Stimulated activated CD8-positive, alpha-beta memory T cell treated with anti-CD3 and anti-CD28 coated beads, Interleukin-7, amount 100 ng/mL, for 4 hours (primary cell): ENCODE data around the gene PIK3R2.
"Not testable (repeated sequence)": the region's sequence is repeated elsewhere in the genome, so short reads cannot be mapped to it uniquely, and the experiment has no call there.

ENCODE experiments used
- DNase-seq, 2 donors: peaks; one replicate each; pipeline ENCODE4 v3.0.0-alpha.2; 2020; ENCODE audit warnings: low read depth in 2 of 2

The PIK3R2 gene

DNA sequence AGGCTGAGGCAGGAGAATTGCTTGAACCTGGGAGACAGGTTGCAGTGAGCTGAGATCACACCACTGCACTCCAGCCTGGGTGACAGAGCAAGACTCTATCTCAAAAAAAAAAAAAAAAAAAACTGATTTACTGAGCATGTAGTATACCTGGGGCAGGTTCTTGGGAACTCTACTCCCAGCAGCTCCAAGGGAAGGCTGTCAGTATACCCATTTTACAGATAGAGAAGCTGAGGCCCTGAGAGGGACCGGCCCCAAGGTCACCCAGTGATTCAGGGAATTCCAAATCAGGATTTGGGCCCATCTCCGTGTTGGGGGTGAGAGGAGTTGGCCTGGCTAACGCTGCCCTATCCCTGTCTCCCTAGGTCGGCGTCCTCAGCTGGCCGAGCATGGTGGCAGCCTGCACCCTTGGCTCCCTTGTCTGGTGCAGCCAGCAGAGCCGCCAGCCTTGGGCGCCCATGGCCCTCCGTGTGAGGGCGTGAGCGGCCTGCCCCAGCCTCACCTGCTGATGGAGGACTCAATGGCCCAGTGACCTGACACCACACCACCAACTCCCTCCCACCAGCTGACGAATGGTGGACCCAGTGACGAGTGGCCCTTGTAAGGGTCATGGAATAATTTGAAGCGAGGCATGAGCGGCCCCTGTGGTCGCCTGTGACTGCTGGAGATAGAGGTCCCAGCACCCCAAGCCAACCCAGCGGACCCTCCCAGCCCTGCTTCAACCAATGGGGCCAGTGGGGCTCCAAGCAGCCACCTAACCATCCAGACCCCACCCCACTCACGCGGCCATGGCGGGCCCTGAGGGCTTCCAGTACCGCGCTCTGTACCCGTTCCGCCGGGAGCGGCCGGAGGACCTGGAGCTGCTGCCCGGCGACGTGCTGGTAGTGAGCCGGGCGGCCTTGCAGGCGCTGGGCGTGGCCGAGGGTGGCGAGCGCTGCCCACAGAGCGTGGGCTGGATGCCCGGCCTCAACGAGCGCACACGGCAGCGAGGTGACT, 2.4 kb downstream of the PIK3R2 start:
- no peak for DNase-seq

DNA sequence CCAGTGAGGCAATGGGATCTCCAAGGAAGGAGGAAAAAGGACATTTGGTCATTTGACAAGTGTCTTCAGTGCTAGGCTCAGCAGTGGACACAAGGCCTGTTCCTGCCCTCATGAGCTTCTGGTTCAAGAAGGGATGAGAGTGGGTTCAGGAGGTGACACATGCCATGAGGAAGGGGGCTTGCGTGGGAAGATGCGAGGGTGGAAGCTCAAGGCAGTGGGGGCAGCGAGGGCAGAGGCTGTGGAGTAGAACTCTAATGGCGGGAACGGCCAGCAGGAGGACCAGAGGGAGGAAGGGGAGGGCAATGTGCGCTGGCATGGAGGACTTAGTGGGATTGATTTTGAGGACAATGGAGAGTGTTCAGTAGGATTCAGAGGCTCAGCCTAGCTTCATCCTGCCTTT, 3.3 kb downstream of the PIK3R2 start:
- no peak for DNase-seq

DNA sequence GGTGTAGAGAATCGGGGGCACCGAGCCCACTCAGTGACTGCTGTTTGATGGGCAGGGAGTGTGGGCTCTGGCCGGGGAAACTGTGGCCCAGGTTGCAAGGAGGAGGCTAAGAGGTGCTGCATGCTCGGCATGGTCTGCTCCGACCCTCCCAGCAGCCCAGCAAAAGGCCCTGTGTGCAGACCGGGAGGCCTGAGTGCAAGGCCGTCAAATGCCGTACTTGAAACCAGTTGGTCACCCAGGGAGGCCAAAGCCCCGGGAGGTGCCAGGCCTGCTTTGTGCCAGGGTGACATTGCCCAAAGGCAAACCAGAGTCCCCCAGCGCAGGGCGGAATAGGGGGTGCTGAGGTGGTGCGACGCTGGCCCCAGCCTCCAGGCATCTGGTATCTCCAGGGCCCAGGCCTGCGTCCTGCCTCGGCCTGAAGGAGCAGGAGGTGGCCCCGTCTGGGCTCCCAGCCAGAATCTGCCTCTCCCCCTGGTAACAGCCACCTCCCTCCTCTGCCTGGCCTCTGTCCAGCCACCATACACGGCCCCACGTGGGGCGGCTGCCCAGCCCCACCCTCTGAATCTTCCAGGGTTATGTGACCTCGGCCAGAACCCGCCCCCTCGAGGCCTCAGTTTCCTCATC, 4.0 kb downstream of the PIK3R2 start:
- no peak for DNase-seq

DNA sequence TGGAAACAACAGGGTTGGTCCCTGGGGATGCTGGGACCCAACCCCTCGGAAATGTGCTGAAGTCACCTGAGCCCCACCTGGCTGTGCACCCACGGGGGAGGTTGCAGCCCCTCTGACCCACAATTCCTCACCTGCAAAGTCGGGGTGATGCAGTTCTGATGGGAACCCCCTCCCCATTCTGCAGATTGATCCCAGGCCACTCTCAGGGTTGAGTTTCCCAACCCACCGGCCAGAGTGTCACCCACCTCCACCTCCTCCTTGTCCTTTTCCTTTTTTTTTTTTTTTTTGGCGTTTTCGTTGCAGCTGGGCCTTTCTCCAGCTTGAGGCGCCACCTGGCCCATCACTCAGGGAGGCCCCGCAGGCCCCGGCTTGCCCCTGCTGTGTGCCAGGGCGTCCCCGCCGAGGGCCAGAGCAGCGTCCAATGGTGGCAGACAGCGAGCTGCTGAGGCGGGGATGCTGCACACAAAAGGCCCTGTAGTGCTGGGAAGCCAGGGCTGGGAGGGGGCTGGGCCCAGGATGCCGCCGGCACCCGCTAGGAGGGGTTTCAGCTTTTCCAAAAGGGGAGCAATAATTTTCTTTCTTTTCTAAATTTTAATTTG, 4.6 kb downstream of the PIK3R2 start:
- no peak for DNase-seq

DNA sequence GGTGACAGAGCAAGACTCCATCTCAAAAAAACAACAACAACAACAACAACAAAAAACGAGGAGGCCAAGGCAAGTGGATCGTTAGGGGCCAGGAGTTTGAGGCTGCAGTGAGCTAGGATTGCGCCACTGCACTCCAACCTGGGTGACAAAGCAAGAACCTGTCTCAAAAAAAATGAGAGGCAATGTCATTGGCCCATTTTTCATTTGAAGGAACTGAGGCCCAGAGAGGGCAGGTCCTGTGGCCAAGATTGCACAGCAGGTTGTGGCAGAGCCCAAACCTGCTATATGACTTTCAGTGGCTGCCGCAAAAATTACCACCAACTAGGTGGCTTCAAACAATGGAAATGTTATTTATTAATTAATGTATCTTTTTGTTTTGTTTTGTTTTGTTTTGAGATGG, 5.5 kb downstream of the PIK3R2 start:
- DNase-seq: no peak

DNA sequence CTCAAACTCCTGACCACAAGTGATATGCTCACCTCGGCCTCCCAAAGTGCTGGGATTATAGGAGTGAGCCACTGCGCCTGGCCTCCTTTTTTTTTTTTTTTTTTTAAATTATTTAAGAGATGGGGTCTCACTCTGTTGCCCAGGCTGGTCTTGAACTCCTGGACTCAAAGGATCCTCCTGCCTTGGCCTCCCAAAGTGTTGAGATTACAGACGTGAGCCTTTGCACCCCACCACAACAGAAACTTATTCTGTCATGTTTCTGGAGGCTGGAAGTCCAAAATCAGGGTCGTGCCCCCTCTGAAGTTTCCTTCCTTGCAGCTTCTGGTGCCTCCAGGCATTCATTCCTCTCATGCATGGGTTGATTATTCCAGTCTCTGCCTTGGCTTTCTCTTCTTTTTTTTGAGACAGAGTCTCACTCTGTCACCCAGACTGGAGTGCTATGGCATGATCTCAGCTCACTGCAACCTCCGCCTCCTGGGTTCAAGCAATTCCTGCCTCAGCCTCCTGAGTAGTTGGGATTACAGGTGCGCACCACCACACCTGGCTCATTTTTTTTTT, 6.2 kb downstream of the PIK3R2 start:
- DNase-seq: not testable (repeated sequence)

DNA sequence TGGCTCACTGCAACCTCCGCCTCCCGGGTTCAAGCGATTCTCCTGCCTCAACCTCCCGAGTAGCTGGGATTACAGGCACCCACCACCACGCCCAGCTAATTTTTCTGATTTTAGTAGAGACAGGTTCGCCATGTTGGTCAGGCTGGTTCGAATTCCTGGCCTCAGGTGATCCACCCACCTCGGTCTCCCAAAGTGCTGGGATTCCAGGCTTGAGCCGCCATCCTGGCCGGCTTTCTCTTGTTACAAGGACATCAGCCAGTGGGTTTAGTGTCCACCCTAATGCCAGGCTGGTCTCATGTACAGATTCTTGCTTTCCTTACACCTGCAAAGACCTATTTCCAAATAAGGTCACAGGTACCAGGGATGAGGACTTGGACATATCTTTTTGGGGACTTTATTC, 6.8 kb downstream of the PIK3R2 start:
- no peak for DNase-seq

DNA sequence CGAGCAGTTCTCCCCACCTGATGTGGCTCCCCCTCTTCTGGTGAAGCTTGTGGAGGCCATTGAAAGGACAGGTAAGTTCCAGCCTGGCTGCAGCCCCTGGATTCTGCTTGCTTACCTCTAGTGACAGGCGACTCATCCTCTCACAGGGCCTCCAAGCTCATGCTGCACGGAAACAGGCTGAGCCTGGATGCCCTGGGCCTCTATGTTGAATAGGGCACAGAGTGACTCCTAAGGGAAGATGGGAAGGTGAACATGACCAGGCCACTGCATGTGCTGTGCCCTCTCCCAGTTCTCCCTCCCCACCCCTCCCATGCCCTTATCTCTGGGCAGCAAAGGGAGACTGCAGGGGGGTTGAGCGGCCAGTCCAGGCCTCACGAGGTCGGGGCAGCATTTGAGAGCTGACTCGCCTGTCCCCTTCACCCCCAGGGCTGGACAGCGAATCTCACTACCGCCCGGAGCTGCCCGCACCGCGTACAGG, 7.6 kb downstream of the PIK3R2 start:
- DNase-seq: no peak

DNA sequence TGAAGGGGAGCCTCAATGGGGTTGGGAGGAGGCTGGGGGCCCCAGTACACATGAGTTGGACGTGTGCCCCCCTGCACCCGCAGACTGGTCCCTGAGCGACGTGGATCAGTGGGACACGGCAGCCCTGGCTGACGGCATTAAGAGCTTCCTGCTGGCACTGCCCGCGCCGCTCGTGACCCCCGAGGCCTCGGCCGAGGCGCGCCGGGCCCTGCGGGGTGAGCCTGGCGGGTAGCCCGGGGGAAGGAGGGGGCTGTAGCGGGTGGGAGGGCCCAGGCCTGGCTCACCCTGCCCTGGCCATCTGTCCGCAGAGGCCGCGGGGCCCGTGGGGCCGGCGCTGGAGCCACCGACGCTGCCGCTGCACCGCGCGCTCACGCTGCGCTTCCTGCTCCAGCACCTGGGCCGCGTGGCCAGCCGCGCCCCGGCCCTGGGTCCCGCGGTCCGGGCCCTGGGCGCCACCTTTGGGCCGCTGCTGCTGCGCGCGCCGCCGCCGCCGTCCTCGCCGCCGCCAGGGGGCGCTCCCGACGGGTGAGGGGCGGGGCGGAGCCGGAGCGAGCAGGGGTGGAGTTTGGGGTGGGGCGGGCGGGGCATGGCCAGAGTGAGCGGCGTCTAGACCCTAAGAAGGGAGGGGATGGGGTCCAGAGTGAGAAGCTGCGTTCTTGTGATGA, 8.1 kb downstream of the PIK3R2 start:
- peak; percentile 40 to 70 for DNase-seq

DNA sequence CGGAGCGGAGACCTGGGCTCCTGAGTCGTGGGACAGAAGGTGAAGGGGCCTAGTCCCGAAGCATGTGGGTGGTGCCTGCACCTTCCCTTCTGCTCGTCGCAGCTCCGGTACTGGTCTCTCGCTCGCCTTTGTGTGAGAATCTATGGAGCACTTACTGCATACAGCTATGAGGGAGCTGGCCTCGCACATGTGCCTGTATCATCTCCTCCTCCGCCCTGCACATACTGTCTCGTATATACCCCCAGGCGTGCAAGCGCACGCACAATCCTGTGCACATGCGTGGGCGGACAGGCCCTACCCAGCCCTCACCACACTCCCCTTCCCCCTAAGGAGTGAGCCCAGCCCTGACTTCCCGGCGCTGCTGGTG, 8.7 kb downstream of the PIK3R2 start:
- no peak for DNase-seq

DNA sequence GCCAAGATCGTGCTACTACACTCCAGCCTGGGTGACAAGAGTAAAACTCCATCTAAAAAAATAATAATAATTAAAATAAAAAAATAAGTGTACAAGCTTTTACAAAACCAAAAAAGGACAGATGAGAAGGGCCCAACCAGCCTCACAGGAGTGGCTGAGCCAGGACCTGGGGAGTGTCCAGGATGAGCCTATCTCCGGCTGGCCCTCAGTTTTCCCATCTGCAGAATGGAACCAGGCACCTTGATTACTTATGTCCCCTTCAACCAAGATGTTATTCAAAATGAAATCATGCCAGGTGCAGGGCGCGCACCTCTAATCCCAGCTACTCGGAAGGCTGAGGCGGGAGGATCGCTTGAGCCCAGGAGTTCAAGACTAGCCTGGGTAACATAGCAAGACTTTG, 11.1 kb downstream of the PIK3R2 start:
- no peak for DNase-seq

DNA sequence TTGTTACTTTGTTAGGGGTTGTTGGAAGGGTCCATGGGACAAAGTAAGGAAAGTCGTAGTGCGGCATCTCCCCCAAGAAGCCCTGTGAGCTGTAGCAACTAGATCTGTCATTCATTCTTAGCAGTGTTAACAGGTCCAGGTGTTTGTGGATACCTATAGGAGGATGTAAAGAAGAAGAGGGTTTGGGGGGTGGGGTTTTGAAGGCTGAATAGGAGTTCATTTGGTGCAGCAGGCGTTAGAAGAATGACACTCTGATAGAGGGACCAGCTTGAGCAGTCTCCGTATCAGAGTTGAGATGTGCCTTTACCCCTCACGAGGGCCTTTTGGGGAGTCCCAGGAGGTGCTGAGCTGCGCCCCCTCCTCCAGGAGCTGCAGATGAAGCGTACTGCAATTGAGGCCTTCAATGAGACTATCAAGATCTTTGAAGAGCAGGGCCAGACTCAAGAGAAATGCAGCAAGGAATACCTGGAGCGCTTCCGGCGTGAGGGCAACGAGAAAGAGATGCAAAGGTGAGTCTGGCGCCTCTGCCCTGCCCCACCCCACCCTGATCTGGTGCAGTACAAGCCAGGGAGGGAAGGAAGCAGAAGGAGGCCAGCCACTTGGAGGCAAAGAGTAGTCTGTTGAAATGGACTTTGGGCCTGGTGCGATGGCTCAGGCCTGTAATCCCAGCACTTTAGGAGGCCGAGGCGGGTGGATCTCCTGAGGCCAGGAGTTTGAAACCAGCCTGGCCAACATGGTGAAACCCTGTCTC, 13.0 kb downstream of the PIK3R2 start:
- no peak for DNase-seq

DNA sequence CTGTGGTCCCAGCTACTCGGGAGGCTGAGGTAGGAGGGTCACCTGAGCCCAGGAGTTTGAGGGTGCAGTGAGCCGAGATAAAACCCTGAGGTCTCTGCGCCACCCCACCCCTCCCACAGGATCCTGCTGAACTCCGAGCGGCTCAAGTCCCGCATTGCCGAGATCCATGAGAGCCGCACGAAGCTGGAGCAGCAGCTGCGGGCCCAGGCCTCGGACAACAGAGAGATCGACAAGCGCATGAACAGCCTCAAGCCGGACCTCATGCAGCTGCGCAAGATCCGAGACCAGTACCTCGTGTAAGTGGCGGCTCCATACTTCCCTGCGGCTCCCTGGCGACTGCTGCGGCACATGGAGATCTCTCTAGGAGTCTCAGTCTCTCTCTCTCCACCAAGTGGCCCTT, 14.0 kb downstream of the PIK3R2 start:
- no peak for DNase-seq

DNA sequence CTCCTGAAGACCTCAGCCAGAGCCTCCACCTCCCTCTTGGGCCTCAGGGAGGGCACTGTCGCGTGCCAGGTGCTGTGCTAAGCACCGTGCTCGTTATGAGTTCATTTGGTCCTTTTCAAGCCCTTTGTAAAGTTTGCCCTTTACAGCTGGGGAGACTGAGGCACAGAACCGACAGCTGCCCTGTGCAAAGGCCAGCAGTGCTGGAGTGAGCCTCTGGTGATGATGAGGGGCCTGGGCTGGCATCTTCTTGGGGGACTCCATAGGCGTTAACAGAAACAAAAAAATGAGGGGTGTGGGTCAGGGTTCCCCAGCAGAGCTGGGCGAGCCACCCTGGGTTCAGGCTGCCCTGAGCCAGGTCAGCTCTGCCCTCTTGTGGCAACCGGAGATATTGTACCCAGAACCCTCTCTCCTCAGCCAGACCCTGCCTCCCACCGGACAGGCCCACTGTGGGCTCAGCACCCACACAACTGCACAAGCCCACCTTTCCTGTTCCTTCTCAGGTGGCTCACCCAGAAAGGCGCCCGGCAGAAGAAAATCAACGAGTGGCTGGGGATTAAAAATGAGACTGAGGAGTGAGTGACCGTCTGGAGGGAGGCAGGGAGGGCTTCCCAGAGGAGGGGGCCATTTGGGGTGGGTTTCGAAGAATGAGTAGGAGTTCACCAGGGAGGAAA, 15.1 kb downstream of the PIK3R2 start:
- DNase-seq: peak in 1 of 2 donors; percentile 29

DNA sequence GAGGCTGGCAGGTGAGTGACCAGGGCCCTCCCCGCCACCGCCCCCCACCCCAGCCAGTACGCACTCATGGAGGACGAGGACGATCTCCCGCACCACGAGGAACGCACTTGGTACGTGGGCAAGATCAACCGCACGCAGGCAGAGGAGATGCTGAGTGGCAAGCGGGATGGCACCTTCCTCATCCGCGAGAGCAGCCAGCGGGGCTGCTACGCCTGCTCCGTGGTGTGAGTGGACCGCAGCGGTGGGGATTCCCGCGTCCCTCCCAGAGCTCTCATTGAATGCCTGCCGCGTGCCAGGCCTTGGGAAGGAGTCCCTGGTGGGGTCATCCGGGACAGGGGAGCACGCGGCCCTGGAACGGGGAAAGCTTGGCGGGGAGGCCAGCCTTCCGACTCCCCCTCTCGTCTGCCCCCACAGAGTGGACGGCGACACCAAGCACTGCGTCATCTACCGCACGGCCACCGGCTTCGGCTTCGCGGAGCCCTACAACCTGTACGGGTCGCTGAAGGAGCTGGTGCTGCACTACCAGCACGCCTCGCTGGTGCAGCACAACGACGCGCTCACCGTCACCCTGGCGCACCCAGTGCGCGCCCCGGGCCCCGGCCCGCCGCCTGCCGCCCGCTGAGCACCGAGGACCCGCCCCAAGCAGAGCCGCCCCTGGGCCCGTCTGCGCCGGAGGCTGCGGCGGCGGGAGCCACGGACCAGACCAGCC, 15.9 kb downstream of the PIK3R2 start:
- no peak for DNase-seq

DNA sequence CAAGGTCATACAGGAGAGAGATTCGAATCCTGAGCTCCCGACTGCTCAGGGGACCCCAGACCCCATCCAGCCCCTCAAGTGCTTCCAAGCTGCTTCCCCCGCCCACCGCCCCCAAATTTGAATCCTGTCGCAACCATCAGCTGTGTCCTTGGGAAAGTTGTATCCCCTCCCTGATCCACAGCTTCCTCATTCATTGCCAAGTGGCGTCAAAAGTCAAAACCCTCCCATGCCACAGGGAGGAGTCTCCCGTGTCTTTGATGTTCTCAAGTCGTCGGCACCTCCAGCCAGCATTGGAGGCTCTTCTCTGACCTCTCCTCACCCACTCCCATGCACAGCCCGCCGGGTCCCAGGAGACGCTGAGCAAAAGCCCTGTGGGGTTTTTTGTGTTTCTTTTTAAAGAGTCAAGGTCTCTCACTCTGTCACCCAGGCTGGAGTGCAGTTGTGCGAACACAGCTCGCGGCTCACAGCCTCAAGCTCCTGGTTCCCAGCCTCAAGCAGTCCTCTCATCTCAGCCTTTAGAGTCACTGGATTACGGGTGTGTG, 17.8 kb downstream of the PIK3R2 start:
- no peak for DNase-seq

DNA sequence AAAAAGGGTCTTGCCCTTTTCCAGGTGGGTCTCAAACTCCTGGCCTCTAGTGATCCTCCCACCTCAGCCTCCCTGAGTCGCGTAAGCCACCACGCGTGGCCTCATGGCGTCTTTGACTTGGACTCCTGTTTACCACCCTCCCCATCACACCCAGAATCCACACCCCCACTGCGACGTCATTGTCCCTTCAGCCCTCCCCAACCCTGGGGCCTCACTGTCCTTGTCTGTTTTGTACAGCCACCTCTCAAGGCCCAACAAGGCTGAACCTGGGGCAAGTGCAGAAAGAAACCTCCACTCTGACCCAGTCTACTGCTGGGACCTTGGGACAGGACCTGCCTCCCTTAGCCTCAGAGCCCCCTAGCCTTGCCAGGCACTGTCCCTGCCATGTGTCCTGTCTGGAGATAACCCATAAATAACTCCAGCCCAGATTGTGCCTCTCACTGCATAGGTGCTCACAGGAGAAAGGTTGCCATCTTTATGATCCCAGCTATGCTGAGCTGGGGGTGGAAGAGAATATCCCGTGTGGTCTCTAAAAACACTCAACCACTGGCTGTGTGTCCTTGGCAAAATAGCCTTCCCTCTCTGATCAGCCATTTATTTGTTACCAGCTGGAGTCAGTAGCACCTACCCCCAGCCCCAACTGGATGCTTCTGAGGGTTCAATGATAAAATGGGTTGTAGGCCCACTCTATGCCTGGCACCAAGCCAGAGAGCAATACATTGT, 18.8 kb downstream of the PIK3R2 start:
- no peak for DNase-seq

DNA sequence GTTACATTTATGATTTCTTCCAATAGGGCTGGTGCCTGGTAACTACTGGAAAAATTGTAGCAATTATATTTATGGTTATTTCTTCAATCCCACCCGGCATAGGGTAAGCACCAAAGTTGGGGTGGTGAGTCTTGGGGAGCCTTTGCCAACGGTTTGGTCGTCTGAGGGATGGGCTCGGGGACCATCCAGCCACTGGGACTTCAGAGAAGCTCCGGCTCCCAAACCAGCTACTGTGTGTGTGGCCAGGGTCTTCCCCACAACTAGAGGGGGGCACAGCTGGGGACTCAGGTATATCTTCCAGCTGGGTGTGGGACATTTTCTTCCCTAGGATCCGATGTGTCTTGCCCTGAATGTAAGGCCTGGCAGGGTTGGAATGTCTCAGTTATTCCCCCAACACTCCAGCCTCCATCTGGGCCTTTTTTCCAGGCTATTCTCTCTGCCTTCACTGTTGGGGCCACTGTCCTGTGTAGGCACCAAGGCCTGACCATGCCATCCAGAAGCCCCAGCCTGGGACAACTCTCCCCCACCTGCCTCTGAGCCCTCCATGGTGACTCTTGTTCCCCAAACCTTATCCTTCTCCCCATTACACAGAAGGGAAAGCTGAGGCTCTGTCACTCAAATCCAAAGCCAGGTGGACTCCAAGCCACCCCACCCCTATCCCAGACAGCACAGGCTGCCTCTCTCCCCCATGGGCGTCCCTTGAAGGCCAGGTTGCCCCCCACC, 19.5 kb downstream of the PIK3R2 start:
- no peak for DNase-seq
